ENCODE data around the gene LMF1.

- TF ChIP-seq, protein P1, sequence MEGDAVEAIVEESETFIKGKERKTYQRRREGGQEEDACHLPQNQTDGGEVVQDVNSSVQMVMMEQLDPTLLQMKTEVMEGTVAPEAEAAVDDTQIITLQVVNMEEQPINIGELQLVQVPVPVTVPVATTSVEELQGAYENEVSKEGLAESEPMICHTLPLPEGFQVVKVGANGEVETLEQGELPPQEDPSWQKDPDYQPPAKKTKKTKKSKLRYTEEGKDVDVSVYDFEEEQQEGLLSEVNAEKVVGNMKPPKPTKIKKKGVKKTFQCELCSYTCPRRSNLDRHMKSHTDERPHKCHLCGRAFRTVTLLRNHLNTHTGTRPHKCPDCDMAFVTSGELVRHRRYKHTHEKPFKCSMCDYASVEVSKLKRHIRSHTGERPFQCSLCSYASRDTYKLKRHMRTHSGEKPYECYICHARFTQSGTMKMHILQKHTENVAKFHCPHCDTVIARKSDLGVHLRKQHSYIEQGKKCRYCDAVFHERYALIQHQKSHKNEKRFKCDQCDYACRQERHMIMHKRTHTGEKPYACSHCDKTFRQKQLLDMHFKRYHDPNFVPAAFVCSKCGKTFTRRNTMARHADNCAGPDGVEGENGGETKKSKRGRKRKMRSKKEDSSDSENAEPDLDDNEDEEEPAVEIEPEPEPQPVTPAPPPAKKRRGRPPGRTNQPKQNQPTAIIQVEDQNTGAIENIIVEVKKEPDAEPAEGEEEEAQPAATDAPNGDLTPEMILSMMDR (IDR thresholded peaks at IDR 0.05) = no peak
- no peak for TF ChIP-seq ZFX (IDR thresholded peaks at IDR 0.05; ENCODE audit: borderline replicate concordance)
Observed at GRCh38 chr16:848510-849253, 122.1 kb downstream of the LMF1 start.
